PC-9 (cell line): Measurements from ENCODE around the gene CEBPB. TPM values are rescaled to one million over a fixed set of nuclear protein-coding genes. Genes with fewer than 3 reads are reported as not detected.
"Not testable (repeated sequence)": the region's sequence is repeated elsewhere in the genome, so short reads cannot be mapped to it uniquely, and the experiment has no call there.

Source experiments
- BruUV-seq: library from RNA; stranded (reverse); fragments of 400-500 nt; replicated peaks from 2 replicates; lab custom pipeline; 2021; lab: Mats Ljungman, UMichigan
- CTCF ChIA-PET: fragments of 300-600 bp; sonication (Branson Sonifier 250); formaldehyde crosslinking; loops from one replicate; lab custom pipeline; 2022; ENCODE audit warnings: antibody characterized with exemption; lab: Charles Lee
- POLR2A ChIA-PET: fragments of 300-600 bp; sonication (Branson Sonifier 250); formaldehyde crosslinking; loops from one replicate; lab custom pipeline; 2022; ENCODE audit warnings: antibody characterized with exemption; ENCODE audit not compliant: unreplicated experiment; lab: Charles Lee
- DNase-seq, 2 experiments: peaks; one replicate each; pipeline versions ENCODE4 v3.0.0 to v3.0.0-alpha.2; 2015 to 2022; ENCODE audit warnings: mixed read lengths in 1 of 2
- H2AFZ ChIP-seq: fragments of 200-600 bp; sonication (generic); 2 replicates; pipeline ENCODE4 v1.8.1; 2017; ENCODE audit warnings: antibody characterized with exemption
- H3F3A ChIP-seq: fragments of 200-600 bp; sonication (generic); 2 replicates; pipeline ENCODE4 v1.8.1; 2017; ENCODE audit warnings: antibody characterized with exemption, mild to moderate bottlenecking, low read depth; ENCODE audit not compliant: insufficient read depth
- H3K27ac ChIP-seq: fragments of 200-600 bp; sonication (generic); 2 replicates; pipeline ENCODE4 v1.6.1; 2016; ENCODE audit warnings: mixed run types
- H3K27me3 ChIP-seq: fragments of 200-600 bp; sonication (generic); 2 replicates; pipeline ENCODE4 v1.6.1; 2016; ENCODE audit warnings: low read depth, mixed run types; ENCODE audit not compliant: insufficient read depth
- H3K36me3 ChIP-seq: fragments of 200-600 bp; sonication (generic); 2 replicates; pipeline ENCODE4 v1.6.1; 2016; ENCODE audit warnings: low read depth, mixed run types
- H3K4me1 ChIP-seq: fragments of 200-600 bp; sonication (generic); replicated peaks from 2 replicates; pipeline ENCODE4 v1.6.1; 2016; ENCODE audit warnings: mixed run types; ENCODE audit not compliant: insufficient read depth
- H3K4me2 ChIP-seq: fragments of 200-600 bp; sonication (generic); 2 replicates; pipeline ENCODE4 v1.6.1; 2017; ENCODE audit warnings: mixed run types
- H3K4me3 ChIP-seq: fragments of 200-600 bp; sonication (generic); 2 replicates; pipeline ENCODE4 v1.6.1; 2016; ENCODE audit warnings: mixed run types
- H3K79me2 ChIP-seq: fragments of 200-600 bp; sonication (generic); 2 replicates; pipeline ENCODE4 v1.6.1; 2017; ENCODE audit warnings: low read depth, mixed run types
- H3K9me2 ChIP-seq: fragments of 200-600 bp; sonication (generic); 2 replicates; pipeline ENCODE4 v1.8.1; 2017; ENCODE audit warnings: mild to moderate bottlenecking; ENCODE audit not compliant: insufficient read depth
- H3K9me3 ChIP-seq: fragments of 200-600 bp; sonication (generic); 2 replicates; pipeline ENCODE4 v1.8.1; 2016; ENCODE audit warnings: low read depth; ENCODE audit not compliant: insufficient read depth
- H4K20me1 ChIP-seq: fragments of 200-600 bp; sonication (generic); 2 replicates; pipeline ENCODE4 v1.8.1; 2017; ENCODE audit not compliant: insufficient read depth
- EZH2 ChIP-seq: fragments of 200-600 bp; sonication (generic); IDR thresholded peaks from 2 replicates; pipeline ENCODE4 v1.8.0; 2017; ENCODE audit warnings: antibody characterized with exemption, low read depth
- intact Hi-C: fragments of 100-400 bp; cut with micrococcal nuclease; formaldehyde crosslinking; loops from one replicate; pipeline ENCODE4 v1.10.0; 2022; ENCODE audit not compliant: unreplicated experiment
- total RNA-seq: library from RNA; stranded (reverse); gene quantifications from 2 replicates; pipeline ENCODE4 v1.2.3, GENCODE V29; 2021
- TF ChIP-seq, protein P1 (sequence below): fragments of 200-600 bp; sonication (generic); conservative IDR thresholded peaks from 2 replicates; pipeline ENCODE4 v1.6.1; 2017; ENCODE audit warnings: mixed run types, antibody characterized with exemption, mild to moderate bottlenecking, moderate library complexity

The CEBPB gene
- total RNA-seq, 1 experiment from 2014 or later, result 112 TPM

GRCh38 chr20:50208085-50208491, 17.5 kb downstream of the CEBPB start:
- Histone ChIP-seq H3K27ac (no peak overlapping the region), H3K4me3 (no peak overlapping the region), H4K20me1 (no peaks in the 10 kb centered on the region), H3F3A (peaks cover 19% of the 10 kb centered on the region), H3K27me3 (no peaks in the 10 kb centered on the region), H3K4me1 (peaks cover 15% of the 10 kb centered on the region), H3K9me3 (no peaks in the 10 kb centered on the region), H3K36me3 (no peaks in the 10 kb centered on the region), H3K79me2 (no peaks in the 10 kb centered on the region), H3K9me2 (no peaks in the 10 kb centered on the region), H2AFZ (no peak overlapping the region), H3K4me2 (no peak overlapping the region)
- TF ChIP-seq, protein P1, sequence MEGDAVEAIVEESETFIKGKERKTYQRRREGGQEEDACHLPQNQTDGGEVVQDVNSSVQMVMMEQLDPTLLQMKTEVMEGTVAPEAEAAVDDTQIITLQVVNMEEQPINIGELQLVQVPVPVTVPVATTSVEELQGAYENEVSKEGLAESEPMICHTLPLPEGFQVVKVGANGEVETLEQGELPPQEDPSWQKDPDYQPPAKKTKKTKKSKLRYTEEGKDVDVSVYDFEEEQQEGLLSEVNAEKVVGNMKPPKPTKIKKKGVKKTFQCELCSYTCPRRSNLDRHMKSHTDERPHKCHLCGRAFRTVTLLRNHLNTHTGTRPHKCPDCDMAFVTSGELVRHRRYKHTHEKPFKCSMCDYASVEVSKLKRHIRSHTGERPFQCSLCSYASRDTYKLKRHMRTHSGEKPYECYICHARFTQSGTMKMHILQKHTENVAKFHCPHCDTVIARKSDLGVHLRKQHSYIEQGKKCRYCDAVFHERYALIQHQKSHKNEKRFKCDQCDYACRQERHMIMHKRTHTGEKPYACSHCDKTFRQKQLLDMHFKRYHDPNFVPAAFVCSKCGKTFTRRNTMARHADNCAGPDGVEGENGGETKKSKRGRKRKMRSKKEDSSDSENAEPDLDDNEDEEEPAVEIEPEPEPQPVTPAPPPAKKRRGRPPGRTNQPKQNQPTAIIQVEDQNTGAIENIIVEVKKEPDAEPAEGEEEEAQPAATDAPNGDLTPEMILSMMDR, result no peak
- no peak for TF ChIP-seq EZH2
- CTCF ChIA-PET, result no interaction called here
- intact Hi-C loops, result no loop called here
- BruUV-seq, result no TSS peak
- POLR2A ChIA-PET, result interaction anchor here (0.6 kb wide), 1 partner anchor 38 kb away, joined by 3 read pairs; no protein-coding TSS in a partner anchor
- no peak for DNase-seq

- H4K20me1 ChIP-seq, H3K4me3 ChIP-seq, H3K27me3 ChIP-seq, POLR2A ChIA-PET, DNase-seq, CTCF ChIA-PET, H2AFZ ChIP-seq, H3K36me3 ChIP-seq, H3K4me2 ChIP-seq, H3K27ac ChIP-seq, H3K79me2 ChIP-seq, intact Hi-C loops, BruUV-seq, H3K9me3 ChIP-seq, H3K9me2 ChIP-seq: not testable (repeated sequence)
- H3F3A ChIP-seq, result peaks cover 16% of the 10 kb centered on the region
- peaks cover 22% of the 10 kb centered on the region for H3K4me1 ChIP-seq
Observed at GRCh38 chr20:50208815-50209214, 18.2 kb downstream of the CEBPB start.

DNA sequence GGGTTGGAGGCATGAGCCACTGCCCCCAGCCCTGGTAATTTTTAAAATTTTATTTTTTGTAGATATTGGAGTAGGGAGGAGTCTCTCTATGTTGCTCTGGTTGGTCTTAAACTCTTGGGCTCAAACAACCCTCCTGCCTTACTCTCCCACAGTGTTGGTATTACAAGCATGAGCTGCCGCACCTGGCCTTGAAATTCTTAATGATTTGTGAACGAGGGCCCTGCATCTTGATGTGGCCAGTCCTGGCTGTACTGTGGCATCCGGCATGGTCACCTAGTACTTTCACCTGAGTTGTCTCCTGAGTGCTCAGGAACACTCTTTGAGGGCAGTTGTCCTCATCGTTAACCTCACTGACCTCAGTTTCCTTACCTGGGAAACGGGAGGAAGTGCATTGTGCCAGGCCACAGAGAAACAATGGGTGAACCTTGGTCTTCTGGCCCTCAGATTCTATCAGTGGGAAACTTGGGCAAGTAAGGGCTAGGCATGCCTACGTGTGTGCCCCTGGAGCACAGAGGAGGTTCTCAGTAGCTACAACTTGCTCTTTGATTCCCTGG, 19.5 kb downstream of the CEBPB start:
- ChIA-PET POLR2A (no interaction called here), CTCF (no interaction called here)
- no peak for DNase-seq
- H3K4me1 ChIP-seq, result peaks cover 30% of the 10 kb centered on the region
- no peaks in the 10 kb centered on the region for H3K9me2 ChIP-seq
- H4K20me1 ChIP-seq, result no peaks in the 10 kb centered on the region
- no peak overlapping the region for H3K4me2 ChIP-seq
- H3K36me3 ChIP-seq, result no peaks in the 10 kb centered on the region
- no peak for TF ChIP-seq EZH2
- TF ChIP-seq, protein P1, result no peak
- no peaks in the 10 kb centered on the region for H3K27me3 ChIP-seq
- no peak overlapping the region for H3K4me3 ChIP-seq
- BruUV-seq, result no TSS peak
- peaks cover 19% of the 10 kb centered on the region for H3F3A ChIP-seq
- no peak overlapping the region for H2AFZ ChIP-seq
- H3K79me2 ChIP-seq, result no peaks in the 10 kb centered on the region
- H3K9me3 ChIP-seq, result no peaks in the 10 kb centered on the region
- H3K27ac ChIP-seq, result no peak overlapping the region
- intact Hi-C loops, result no loop called here

DNA sequence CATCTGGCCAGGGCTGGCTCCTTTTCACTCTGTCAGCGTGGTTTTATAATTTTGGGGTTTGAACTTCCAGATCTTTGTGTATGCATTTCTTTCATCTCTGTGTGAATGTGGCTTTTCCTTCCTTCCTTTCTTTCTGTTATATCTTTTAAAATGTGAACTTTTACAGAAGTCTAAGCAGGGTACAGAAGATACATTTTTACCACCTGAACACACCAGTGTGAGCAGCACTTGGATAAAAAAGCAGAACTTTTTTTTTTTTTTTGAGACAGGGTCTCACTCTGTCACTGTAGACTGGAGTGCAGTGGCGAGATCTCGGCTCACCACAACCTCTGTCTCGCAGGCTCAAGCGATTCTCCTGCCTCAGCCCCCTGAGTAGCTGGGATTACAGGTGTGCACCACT, 20.5 kb downstream of the CEBPB start:
- no TSS peak for BruUV-seq
- H3K4me3 ChIP-seq, result no peak overlapping the region
- peak overlapping the region; percentile 48 for H3K27ac ChIP-seq
- CTCF ChIA-PET, result no interaction called here
- no peaks in the 10 kb centered on the region for H3K36me3 ChIP-seq
- H3K79me2 ChIP-seq, result no peaks in the 10 kb centered on the region
- no peak for DNase-seq
- intact Hi-C loops, result no loop called here
- peaks cover 39% of the 10 kb centered on the region for H3K4me1 ChIP-seq
- no peaks in the 10 kb centered on the region for H3K27me3 ChIP-seq
- no peaks in the 10 kb centered on the region for H3K9me3 ChIP-seq
- no peaks in the 10 kb centered on the region for H4K20me1 ChIP-seq
- peaks cover 23% of the 10 kb centered on the region for H3F3A ChIP-seq
- no peak overlapping the region for H3K4me2 ChIP-seq
- POLR2A ChIA-PET, result interaction anchor here (1.1 kb wide), 1 partner anchor 45 kb away, joined by 4 read pairs; no protein-coding TSS in a partner anchor
- TF ChIP-seq, protein P1, result no peak
- TF ChIP-seq EZH2, result no peak
- no peak overlapping the region for H2AFZ ChIP-seq
- no peaks in the 10 kb centered on the region for H3K9me2 ChIP-seq
